ENCODE results near the gene MCM9.
"Not testable (repeated sequence)": the region's sequence is repeated elsewhere in the genome, so short reads cannot be mapped to it uniquely, and the experiment has no call there.

Gene MCM9

DNA sequence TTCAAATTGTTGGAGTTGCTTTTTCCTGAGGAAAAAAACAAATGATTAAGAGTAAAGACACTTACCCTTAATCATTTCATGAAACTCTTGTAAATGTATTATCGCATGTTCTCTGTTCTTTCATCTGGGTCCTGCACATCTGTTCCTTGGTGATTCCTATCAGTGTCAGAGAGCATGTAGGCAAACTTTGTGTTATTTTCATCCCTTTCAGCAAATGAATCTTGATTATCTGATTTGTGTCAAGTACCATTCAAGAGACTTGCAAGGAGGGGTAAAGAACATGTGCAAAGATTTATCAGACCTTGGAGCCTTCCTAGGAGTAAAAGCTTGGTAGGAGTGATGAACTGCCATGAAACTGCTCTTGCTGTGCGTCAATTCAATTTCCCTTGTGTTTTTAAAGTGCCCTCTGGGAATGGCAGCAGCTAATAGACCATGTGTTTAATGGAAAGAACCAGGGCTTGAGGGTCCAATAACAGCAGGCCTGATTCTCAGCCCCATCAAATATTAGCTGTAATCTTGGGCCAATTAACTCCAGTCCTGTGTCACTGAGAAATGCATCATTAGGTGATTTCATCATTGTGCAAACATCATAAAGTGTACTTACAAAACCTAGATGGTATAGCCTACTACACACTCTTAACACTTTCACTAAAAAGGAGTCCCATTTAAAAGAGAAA is 164.7 kb downstream of the MCM9 start:
- no peak for DNase-seq (ENCODE audit: low read depth, low spot score)

GRCh38 chr6:118768904-118769325 is 166.0 kb downstream of the MCM9 start:
- DNase-seq (ENCODE audit: low read depth, low spot score) = no peak

DNA sequence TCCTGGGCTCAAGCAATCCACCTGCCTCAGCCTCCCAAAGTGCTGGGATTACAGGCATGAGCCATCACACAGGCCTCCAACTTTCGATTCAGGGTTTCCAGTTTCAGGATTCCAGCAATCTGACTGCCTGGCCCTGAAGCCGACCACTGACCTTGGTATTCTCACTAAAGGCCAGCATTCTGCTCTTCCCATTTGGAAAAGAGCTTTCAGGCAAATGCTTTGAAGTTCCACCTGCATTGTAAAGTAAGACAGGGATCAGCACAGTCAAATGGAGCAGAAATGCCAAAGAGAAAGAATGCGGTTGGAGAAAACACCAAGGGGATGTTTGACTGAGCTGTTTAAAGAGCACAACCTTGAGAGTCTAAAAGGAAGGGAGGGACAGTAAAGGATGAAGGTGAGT is 166.5 kb downstream of the MCM9 start:
- DNase-seq (ENCODE audit: low read depth, low spot score) = no peak

DNA sequence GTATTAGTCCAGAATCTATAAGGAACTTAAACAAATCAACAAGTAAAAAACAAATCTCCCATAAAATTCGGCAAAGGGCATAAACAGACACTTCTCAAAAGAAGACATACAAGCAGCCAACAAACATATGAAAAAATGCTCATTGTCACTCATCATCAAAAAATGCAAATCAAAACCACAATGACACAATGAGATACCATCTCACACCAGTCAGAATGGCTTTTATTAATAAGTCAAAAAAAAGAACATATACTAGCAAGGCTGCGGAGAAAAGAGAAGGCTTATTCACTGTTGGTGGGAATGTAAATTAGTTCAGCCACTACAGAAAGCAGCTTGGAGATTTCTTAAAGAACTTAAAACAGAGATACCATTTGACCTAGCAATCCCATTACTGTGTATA is 169.6 kb downstream of the MCM9 start:
- DNase-seq (ENCODE audit: low read depth, low spot score) = not testable (repeated sequence)

GRCh38 chr6:118764766-118765165 is 170.2 kb downstream of the MCM9 start:
- no peak for DNase-seq (ENCODE audit: low read depth, low spot score)
